Dermis microvascular lymphatic vessel endothelial cell (primary cell): Measurements from ENCODE around the gene FAM151B. TPM values are rescaled to one million over a fixed set of nuclear protein-coding genes. Genes with fewer than 3 reads are reported as not detected.
"Not testable (repeated sequence)": the region's sequence is repeated elsewhere in the genome, so short reads cannot be mapped to it uniquely, and the experiment has no call there.

ENCODE experiments used
- DNase-seq, 2 donors: peaks; one replicate each; pipeline versions ENCODE4 v3.0.0 to v3.0.0-alpha.2; 2010; ENCODE audit warnings: low read depth in 2 of 2
- total RNA-seq: library from RNA; depleted of rRNA; stranded (reverse); fragments of >200 nt; gene quantifications from 2 replicates; pipeline ENCODE4 v1.2.1, GENCODE V29; 2014

FAM151B gene, protein sequence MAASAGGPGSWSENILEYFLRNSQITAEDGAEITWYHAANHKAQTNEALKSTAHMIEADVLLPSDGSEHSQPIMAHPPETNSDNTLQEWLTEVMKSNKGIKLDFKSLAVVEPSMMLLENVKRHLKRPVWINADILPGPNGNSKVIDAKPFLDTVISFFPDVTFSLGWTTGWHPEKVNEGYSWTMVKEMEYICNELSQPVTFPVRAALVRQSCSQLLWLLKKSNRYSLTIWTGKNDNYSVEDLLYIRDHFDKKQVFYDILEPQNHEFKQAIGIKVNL
- total RNA-seq = 1.9 and 2.3 TPM in 2 replicates

DNA sequence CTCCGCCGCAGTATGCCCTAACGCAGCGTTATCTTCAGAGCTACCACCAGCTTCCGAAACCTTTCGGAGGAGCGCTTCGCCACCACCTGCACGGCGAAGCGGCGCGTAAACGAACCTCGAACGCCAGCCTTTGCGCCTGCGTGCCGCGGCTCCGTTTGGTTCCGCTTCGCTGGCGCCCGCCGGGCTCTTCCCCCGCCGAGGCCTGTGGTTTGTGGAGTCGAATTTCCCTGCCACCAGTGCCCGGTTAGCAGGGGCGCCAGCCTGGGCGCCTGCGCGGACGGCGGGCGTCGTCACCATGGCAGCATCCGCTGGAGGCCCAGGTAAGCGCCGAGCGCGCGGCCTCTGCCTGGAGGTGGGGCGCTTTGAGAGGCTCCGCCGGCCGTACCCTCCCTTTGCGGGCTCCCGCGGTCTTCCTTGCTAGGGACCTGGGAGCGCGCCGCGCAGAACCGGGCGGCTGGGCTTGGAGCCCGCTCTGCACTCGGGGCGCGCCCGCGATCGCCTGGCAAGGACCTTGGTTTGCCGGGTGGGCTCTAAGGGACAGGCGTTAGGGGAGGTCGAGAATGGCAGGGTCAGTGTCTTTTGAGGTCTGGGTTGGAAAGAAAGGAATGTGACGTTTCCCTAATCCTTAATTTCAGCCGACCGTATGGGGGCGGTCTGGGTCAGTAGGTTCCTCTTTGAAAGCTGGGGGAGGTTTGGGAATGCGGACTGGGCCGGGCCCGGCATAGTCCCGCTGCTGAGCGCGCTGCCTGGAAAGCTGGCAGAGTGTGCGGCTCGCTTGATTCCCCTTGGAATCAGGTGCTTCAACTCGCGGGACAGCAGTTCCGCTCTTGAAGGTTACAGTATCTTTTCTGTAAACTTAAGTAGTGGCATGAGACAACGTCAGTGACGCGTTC, at the start of gene FAM151B:
TSS of gene FAM151B (plus strand) at position 272 of the 893 bp plus-strand sequence. CDS start at position 296, 24 bp downstream.
- peak; percentile 81 to 93 for DNase-seq

DNA sequence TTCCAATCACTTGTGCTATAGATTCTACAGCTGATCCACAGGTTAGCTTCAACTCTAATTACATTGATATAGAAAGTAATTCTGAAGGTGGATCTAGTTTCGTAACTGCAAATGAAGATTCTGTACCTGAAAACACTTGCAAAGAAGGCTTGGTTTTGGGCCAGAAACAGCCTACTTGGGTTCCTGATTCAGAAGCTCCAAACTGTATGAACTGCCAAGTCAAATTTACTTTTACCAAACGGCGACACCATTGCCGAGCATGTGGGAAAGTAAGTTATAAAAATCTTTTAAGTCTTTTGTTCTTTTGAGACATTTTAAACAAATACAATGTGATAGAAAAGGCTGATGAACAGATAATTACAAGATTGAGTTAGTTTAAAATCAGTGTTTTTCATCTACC, 49.2 kb upstream of the FAM151B start:
- DNase-seq = no peak

DNA sequence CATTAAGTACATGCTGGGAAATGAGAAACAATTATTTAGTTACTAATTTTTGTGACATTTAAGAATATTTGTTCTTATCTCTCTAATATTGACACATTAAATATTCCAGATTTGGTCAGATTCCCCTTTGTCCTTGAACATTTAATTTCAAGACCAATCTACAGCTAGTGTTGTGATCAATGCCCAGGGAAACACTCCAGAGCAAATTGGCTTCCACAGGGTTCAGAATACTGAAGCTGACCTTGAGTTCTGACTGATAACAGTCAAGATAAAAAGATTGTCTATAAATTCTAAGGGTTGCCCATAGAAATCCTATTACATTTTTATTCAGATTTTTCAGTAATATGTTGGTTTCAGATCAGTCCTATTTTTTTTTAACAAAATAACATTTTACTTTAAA, 48.7 kb upstream of the FAM151B start:
- DNase-seq = no peak

DNA sequence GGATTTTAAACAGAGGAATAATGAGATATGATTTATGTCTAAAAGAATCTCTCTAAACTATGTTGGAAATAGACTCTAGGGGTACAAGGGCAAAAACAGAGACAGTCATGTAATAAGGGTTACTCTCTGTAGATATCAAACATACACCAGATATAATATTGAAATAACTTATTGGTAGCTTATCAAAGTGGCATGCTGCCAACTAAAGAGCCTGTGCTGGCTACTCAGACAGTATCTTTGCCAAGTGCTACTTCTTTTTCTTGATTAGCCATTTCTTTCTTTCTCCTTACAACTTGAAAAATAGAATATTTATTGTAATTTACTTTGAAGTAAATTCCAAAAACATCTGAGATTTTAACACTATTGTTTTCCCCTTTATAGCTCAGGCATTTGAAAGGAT, 45.2 kb upstream of the FAM151B start:
- no peak for DNase-seq

DNA sequence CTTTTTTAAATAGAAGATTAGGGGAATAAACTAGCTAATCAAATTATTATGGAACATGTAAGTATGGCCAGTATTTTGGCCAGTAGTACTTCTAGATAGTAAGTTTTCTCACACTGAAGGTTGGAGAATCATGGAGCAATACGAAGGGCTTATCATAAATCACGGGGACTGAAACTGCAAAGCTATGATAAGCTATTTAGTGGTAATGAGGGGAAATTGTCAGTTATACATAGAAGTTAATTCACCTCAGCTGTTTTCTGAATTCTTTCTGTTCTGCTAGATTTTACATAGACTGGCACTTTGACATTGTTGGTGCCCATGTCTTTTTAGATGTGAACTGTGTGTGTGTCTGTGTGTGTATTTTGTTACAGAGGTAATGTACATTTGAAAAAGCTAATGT, 34.5 kb upstream of the FAM151B start:
- DNase-seq = no peak

DNA sequence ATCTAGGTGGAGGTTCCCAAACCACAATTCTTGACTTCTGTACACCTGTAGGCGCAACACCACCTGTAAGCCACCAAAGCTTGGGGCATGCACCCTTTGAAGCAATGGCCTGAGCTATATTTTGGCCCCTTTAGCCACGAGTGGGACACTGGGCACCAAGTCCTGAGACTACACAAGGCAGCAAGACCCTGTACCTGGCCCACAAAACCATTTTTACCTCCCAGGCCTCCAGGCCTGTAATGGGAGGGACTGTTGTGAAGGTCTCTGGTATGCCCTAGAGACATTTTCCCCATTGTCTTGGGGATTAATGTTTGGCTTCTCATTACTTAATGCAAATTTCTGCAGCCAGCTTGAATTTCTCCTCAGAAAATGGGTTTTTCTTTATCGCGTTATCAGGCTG, 24.6 kb upstream of the FAM151B start:
- DNase-seq = no peak

DNA sequence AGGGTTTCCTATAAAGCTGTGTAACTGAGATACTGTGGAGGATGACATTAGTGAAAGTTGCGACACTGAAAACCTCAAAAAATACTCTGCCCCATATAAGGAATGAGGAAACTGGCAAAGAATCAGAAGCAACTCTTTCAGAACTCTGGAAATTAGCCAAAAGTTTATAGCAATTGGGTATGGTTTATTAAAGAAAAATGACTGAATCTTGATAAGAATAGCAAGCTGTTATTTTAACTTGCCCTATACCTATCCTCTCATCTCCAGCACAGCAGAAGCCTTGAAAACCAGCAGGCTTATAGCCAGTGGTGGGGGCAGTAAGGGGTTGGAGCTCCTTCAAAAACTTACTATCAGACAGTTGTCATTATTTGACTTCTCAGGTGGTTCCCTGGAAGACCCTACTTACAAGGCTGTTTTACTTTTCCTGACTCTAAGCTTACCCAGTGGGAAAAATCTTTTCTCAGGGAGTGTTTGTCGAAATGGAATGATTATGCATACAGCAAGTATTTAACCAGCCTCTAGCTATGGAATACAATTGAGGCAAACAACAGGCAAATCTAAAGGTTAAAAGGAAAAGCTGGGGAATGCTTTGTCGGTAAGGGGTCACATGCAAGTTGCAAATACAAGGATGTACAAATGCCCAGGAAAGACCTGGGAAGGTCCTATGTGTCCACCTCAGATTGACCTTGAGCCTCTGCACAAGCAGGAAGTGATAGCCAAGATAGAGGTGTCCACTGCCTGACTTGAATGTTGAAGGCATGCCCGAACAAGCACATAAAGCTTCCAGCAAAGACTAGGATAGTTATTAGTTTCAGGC, 21.0 kb upstream of the FAM151B start:
- peak in 1 of 2 donors; percentile 12 for DNase-seq

DNA sequence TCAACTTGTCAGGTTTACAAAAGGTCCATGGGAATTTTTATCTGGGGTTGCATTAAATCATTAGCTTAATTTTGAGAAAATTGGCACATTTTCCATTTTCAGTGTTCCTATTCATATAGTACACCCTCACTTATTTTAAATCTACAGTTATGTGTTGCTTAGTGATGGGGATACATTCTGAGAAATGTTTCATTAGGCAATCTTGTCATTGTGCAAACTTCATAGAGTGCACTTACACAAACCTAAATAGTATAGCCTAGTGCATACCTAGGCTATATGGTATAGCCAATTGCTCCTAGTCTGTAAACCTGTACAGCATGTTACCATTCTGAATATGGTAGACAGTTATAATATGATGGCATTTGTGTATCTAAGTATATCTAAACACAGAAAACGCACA, 19.8 kb upstream of the FAM151B start:
- no peak for DNase-seq

DNA sequence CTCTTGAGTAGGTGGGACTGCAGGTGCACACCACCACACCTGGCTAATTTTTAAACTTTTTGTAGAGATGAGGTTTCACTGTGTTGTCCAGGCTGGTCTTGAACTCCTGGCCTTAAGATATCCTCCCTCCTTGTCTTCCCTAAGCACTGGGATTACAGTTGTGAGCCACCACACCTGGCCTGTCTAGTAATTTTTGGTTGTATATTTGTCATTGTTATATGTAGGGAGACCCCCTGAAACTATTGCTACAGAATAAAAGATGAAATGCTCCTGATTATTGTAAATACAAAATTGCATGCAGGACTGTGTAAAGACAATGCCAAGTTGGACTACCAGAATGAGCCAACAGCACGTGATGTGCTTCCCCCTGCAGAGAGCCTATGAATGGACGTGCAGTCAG, 17.3 kb upstream of the FAM151B start:
- not testable (repeated sequence) for DNase-seq

DNA sequence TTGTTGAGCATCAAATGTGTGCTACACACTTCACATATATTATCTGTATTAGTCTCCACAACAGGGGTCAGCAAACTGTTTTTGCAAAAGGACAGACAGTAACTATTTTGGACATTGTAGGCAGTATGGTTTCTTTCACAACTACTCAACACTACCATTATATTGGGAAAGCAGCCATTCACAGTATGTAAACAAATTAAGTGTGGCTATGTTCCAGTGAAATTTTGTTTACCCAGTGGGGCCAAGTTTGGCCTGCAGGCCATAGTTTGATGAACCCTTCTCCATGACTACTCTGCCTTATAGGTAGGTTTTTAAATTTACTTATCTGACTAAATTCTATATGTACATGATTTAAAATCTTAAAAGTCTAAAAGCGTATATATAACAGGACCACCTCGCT, 13.0 kb upstream of the FAM151B start:
- no peak for DNase-seq

DNA sequence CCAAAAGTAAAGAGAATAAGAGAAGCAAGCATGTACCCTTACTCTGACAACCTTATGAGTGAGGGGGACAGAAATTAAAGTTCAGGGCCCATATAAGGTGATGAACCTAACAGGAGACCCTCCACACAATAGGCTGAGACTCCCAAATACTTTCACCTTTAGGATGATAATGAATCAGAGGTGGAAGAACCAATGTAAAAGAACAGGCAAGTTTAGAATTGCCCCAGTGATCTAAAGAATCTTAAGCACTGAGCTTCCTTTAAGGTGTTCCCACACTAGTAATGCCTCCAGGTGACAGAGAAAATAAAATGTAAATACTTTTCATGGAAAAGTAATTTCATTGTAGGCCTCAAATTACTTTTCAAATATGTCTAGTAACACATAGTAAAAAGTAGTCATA, 8.2 kb upstream of the FAM151B start:
- DNase-seq = no peak

DNA sequence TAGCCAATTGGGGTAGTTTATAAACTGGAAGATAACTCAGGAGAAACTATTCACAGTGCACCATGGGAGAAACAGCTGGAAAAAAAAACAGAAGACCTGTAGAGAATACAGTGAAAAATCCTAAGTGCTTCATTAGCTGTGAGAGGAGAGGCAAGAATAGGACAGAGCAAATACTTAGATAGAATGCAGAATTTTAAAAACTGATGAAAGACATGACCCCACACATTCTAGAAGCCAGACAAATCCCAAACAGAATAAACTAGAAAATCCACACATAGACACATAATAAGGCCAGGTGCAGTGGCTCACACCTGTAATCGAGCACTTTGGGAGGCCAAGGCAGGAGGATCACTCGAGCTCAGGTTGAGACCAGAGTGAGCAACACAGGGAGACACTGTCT, 7.5 kb upstream of the FAM151B start:
- no peak for DNase-seq

DNA sequence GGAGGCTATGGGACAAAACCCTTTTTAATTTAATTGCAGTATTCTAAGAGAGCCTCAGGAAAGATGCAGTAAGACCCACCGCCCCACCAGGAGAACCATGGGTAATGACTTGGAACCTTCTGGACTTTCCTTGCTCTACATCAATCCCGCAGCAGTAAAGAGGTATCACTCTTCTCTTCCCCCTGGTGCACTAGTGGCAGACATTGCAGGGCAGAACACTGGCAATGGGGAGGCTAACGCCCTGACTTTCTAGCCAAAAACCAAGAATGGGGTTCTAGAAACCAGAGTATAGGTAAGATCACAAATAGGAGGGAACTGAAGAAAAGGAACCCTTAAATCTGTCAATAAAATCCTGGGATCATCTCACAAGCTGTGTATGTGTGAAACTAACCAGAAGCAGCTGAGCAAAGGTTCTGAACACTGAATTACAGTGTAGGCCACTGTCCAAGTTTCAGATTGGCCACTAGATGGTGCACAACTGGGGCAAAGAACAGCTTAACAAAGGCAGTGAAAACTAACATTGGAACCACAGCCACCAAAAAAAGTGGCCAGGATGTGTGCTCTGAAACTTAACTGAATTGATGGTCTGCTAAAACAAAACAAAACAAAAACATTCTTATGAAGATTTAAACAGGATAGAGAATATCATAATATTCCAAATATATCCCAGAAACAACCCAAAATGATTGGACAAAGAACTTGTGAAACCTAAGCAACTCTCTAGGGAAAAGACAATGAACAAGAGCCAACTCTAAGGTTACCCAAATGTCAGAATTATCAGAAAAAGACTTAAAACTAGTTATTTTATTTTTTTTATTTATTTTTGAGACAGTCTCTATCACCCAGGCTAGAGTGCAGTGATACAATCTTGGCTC, 6.6 kb upstream of the FAM151B start:
- peak; percentile 51 to 66 for DNase-seq

DNA sequence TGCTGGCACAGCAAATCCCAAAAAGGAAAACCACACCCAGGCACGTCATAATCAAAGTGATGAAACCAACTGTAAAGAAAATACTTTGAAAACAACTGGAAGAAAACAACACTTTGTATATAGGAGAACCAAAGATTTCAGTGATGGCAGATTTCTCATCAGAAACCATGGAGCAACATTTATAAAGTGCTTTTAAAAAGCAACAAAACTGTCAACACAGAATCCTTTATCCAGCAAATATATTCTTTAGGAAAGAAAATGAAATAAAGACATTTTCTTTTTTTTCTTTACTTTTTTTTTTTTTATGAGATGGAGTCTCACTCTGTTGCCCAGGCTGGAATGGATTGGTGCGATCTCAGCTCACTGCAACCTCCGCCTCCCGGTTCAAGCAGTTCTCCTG, 5.3 kb upstream of the FAM151B start:
- no peak for DNase-seq

DNA sequence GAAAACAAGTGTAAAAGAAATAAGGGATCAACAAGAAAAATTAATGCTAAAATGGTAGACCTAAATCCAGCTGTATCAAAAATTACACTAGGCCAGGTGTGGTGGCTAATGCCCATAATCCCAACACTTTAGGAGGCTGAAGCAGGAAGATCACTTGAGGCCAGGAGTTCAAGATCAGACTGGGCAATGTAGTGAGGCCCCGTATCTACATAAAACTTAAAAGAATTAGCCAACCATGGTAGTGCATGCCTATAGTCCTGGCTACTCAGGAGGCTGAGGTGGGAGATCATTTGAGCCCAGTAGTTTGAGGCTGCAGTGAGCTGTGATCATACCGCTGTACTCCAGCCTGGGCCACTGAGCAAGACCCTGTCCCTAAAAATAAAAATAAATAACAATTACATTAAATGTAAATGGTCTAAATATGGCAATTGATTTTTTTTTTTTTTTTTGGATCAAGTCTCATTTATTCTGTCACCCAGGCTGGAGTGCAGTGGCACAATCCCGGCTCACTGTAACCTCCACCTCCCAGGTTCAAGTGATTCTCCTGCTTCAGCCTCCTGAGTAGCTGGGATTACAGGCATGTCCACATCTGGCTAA, 4.2 kb upstream of the FAM151B start:
- no peak for DNase-seq

DNA sequence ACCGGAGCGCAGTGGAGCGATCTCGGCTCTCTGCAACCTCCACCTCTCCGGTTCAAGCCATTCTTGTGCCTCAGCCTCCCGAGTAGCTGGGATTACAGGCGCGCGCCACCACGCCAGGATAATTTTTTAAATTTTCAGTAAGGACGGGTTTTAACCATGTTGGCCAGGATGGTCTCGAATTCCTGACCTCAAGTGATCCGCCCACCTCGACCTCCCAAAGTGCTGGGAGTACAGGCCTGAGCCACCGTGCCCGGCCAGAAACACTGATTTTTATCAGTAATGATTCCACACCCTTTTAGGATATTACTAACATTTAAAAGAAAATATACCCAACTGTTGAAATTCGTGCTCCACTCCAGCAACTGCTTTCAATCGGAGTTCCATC, 464 bp upstream of the FAM151B start:
- no peak for DNase-seq

DNA sequence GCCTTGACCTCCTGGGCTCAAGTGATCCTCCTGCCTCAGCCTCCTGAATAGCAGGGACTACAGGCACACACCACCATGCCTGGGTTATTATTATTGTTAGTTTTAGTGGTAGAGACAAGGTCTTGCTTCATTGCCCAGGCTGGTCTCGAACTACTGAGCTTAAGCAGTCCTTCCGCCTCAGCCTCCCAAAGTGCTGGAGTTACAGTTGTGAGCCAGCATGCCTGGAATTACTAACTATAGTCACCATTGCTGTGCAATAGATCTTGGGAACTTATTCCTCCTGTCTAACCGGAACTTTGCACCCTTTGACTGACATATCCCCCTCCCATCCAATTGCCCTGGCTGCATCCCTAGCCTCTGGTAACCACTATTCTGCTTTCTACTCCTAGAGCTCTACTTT, 3.4 kb downstream of the FAM151B start:
- no peak for DNase-seq

DNA sequence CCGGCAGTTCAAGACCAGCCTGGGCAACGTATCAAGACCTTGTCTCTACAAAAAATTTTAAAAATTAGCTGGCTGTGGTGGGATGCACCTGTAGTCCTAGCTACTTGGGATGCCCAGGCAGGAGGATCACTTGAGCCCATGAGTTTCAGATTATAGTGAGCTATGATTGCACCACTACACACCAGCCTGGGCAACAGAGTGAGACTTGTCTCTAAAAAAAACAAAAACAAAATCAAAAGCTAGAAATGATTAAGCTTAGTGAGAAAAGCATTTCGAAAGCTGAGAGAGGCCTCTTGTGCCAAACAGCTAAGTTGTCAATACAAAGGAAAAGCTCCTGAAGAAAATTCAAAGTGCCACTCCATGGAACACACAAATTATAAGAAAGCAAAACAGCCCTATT, 4.8 kb downstream of the FAM151B start:
- DNase-seq = no peak

DNA sequence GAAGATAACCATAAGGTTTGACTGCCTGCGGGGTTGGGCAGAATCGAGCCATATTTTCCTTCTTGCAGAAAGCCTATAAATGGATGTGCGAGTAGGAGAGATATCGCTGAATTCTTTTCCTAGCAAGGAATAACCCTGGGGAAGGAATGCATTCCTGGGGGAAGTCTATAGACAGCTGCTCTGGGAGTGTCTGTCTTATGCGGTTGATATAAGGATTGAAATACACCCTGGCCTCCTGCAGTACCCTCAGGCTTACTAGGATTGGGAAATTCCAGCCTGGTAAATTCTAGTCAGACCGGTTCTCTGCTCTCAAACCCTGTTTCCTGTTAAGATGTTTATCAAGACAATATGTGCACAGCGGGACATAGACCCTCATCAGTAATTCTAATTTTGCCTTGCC, 5.5 kb downstream of the FAM151B start:
- DNase-seq = not testable (repeated sequence)

DNA sequence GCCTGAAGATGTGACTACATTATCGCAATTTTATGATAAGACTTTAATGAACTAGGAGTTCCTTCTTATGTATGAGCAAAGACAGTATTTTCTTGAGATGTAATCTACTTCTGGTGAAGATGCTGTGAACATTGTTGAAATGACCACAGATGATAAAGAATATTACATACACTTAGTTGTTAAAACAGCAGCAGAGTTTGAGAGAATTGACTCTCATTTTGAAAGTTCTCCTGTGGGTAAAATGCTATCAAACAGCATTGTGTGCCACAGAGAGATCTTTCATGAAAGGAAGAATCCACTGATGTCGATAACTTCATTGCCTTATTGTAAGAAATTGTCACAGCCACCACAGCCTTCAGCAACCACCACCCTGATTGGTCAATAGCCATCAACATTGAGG, 8.0 kb downstream of the FAM151B start:
- no peak for DNase-seq

DNA sequence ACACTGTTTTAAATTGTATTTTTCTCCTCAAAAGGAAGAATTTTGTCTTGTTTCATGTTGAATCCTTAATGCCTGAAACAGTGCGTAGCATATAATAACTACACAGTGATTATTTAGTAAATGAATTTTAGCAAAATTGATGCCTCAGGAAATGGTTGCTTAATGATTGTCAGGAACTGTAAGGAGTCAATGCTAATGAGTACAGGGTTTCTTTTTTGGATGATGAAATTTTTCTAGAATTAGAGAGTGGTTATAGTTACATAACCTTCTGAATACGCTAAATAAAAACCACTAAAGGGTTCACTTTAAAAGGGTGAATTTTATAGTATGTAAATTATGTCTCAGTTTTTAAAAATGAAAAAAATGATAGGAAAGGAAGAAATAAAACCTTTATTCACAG, 14.9 kb downstream of the FAM151B start:
- no peak for DNase-seq
